WI38 (cell line): ENCODE results near the gene LRRTM3.

Experiments used
- H3K4me3 ChIP-seq: 2 replicates; pipeline ENCODE4 v1.5.1; 2011; ENCODE audit warnings: low read depth, mild to moderate bottlenecking, control low read depth, low read length
- TF ChIP-seq, protein P1 (sequence below): IDR thresholded peaks from 2 replicates; pipeline ENCODE4 v1.5.1; 2012; ENCODE audit warnings: low read depth, mild to moderate bottlenecking, control low read depth, low read length

The LRRTM3 gene

GRCh38 chr10:66925373-66925772 is 463 bp upstream of the LRRTM3 start:
- TF ChIP-seq, protein P1, sequence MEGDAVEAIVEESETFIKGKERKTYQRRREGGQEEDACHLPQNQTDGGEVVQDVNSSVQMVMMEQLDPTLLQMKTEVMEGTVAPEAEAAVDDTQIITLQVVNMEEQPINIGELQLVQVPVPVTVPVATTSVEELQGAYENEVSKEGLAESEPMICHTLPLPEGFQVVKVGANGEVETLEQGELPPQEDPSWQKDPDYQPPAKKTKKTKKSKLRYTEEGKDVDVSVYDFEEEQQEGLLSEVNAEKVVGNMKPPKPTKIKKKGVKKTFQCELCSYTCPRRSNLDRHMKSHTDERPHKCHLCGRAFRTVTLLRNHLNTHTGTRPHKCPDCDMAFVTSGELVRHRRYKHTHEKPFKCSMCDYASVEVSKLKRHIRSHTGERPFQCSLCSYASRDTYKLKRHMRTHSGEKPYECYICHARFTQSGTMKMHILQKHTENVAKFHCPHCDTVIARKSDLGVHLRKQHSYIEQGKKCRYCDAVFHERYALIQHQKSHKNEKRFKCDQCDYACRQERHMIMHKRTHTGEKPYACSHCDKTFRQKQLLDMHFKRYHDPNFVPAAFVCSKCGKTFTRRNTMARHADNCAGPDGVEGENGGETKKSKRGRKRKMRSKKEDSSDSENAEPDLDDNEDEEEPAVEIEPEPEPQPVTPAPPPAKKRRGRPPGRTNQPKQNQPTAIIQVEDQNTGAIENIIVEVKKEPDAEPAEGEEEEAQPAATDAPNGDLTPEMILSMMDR, result no peak
- no peak overlapping the region for H3K4me3 ChIP-seq

- TF ChIP-seq, protein P1, result no peak
- no peak overlapping the region for H3K4me3 ChIP-seq
These were observed 1.0 kb downstream of the LRRTM3 start for GRCh38 chr10:66926841-66927240.

DNA sequence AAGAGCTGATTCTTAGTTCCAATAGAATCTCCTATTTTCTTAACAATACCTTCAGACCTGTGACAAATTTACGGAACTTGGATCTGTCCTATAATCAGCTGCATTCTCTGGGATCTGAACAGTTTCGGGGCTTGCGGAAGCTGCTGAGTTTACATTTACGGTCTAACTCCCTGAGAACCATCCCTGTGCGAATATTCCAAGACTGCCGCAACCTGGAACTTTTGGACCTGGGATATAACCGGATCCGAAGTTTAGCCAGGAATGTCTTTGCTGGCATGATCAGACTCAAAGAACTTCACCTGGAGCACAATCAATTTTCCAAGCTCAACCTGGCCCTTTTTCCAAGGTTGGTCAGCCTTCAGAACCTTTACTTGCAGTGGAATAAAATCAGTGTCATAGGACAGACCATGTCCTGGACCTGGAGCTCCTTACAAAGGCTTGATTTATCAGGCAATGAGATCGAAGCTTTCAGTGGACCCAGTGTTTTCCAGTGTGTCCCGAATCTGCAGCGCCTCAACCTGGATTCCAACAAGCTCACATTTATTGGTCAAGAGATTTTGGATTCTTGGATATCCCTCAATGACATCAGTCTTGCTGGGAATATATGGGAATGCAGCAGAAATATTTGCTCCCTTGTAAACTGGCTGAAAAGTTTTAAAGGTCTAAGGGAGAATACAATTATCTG is 1.6 kb downstream of the LRRTM3 start:
- TF ChIP-seq, protein P1, result no peak
- H3K4me3 ChIP-seq, result no peak overlapping the region

GRCh38 chr10:66927971-66928770 is 2.3 kb downstream of the LRRTM3 start:
- H3K4me3 ChIP-seq, result no peak overlapping the region

DNA sequence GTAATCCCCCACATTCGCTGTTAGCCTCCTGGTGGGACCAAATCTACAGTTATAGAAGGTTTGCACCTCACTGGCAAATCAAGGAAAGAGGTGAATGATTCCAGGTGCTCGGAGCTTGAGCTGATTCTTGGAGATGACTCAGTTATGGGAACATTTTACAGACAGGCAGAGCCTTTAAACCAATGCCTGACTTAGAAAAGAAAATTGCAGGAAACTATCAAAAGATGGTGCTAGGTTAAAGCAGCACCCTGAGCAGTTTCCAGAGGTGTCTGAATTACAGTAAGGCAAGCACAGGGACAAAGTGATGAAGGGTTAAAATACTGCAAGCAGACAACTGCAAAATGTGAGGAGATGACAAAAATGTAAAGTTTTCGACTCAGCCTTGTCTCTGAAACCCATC is 2.9 kb downstream of the LRRTM3 start:
- H3K4me3 ChIP-seq, result no peak overlapping the region
- TF ChIP-seq, protein P1, result no peak

More at GRCh38 chr10:66927971-66928770, 2.3 kb downstream of the LRRTM3 start:
- TF ChIP-seq, protein P1, result no peak

DNA sequence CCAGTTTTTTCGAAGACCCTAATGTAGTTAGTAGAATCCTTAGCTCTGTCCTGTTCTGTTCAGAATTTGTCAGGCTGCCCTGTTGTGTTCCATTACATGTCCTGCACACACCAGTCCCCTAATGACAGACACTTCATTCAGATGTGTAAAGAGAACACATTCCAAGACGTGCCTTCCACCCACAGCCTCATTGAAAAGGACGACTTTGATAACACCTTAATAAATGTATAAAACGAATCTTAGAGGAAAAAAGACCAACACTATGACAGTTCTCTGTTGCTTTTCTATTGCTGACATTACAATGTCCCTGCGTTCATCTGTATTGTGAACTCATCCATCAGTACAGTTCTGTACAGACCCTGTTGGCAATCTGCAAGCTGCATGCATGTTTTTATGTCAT is 3.5 kb downstream of the LRRTM3 start:
- no peak overlapping the region for H3K4me3 ChIP-seq
- TF ChIP-seq, protein P1, result no peak

DNA sequence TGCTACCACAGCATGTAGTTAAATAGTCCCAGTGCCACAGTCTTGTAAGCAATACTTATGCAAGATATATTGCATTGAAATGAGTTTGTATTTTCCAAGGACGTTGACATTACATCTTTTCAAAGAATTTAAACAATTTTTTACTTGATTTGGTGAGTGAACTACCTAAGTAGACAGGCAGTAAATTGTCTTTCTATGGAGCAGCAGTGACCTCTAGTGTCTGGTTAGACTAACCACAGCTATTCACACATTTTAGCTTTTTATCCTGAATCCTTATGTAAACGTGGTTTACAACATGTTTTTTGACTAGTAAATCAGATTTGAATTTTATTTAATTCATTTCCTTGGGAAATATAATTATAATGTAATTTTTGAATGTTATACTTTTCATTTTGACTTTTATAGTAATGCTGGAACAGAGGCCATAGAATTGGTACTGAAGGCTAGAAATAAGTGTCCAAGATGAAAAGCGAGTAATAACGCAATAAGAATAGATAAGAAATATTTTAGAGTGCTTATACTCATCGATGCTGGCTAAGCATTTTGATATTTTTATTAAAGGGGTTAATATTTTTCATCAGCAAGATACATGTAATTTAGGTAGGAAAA is 5.6 kb downstream of the LRRTM3 start:
- no peak overlapping the region for H3K4me3 ChIP-seq

More for the DNA sequence above, 5.6 kb downstream of the LRRTM3 start:
- TF ChIP-seq, protein P1, result peak; percentile 24; the same call in 1 of the 2 replicates
